Neural progenitor cell (in vitro differentiated cells): ENCODE data around the gene EIF3D.

Source experiments
- EZH2 ChIP-seq: fragments of 200-600 bp; sonication (generic); IDR thresholded peaks from 2 replicates; pipeline ENCODE4 v1.6.1; 2017; ENCODE audit warnings: antibody characterized with exemption, mild to moderate bottlenecking, moderate library complexity
- EZH2phosphoT487 ChIP-seq: fragments of 200-600 bp; sonication (generic); IDR thresholded peaks from 2 replicates; pipeline ENCODE4 v1.6.1; 2017; ENCODE audit warnings: antibody characterized with exemption
- TF ChIP-seq, protein P1 (sequence below): fragments of 200-600 bp; sonication (generic); IDR thresholded peaks from 2 replicates; pipeline ENCODE4 v1.5.1; 2017; ENCODE audit warnings: antibody characterized with exemption, mild to moderate bottlenecking

GRCh38 chr22:36493690-36494110 is 35.3 kb downstream of the EIF3D start:
- TF ChIP-seq, protein P1, sequence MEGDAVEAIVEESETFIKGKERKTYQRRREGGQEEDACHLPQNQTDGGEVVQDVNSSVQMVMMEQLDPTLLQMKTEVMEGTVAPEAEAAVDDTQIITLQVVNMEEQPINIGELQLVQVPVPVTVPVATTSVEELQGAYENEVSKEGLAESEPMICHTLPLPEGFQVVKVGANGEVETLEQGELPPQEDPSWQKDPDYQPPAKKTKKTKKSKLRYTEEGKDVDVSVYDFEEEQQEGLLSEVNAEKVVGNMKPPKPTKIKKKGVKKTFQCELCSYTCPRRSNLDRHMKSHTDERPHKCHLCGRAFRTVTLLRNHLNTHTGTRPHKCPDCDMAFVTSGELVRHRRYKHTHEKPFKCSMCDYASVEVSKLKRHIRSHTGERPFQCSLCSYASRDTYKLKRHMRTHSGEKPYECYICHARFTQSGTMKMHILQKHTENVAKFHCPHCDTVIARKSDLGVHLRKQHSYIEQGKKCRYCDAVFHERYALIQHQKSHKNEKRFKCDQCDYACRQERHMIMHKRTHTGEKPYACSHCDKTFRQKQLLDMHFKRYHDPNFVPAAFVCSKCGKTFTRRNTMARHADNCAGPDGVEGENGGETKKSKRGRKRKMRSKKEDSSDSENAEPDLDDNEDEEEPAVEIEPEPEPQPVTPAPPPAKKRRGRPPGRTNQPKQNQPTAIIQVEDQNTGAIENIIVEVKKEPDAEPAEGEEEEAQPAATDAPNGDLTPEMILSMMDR, result no peak
- no peak for TF ChIP-seq EZH2phosphoT487
- TF ChIP-seq EZH2, result no peak
